Body of pancreas (tissue), 4 donors: Measurements from ENCODE around the gene YIF1B.

Experiments used
- CTCF ChIP-seq, 7 experiments: fragments of 450-650 bp in 4 of 7; fragments of 200-600 bp in 3 of 7; sonication (generic) in 3 of 7; IDR thresholded peaks; one replicate each; pipeline ENCODE4 v1.5.1; 2016 to 2019; ENCODE audit warnings: antibody characterized with exemption in 7 of 7
- POLR2A ChIP-seq, 3 donors: fragments of 450-650 bp; IDR thresholded peaks; one replicate each; pipeline ENCODE4 v1.6.1; 2016; ENCODE audit warnings: antibody characterized with exemption in 3 of 3, mild to moderate bottlenecking in 2 of 3

- TF ChIP-seq CTCF (IDR thresholded peaks at IDR 0.05) (no peak), POLR2A (IDR thresholded peaks at IDR 0.05) (peak in 2 of 3 donors; percentile 62 to 71)
These were observed 20.3 kb upstream of the YIF1B start for GRCh38 chr19:38335949-38336637.
